Activated CD8-positive, alpha-beta memory T cell treated with anti-CD3 and anti-CD28 coated beads, Interleukin-2, amount 50 U/mL, for 24 hours (primary cell): ENCODE results near the gene WNT2B.

ENCODE experiments used
- DNase-seq: peaks from one replicate; pipeline ENCODE4 v3.0.0-alpha.2; 2020; ENCODE audit errors: extremely low read depth

Gene WNT2B

GRCh38 chr1:112527266-112528010 is 18.7 kb downstream of the WNT2B start:
- no peak for DNase-seq

GRCh38 chr1:112528076-112528475 is 19.3 kb downstream of the WNT2B start:
- no peak for DNase-seq

GRCh38 chr1:112529301-112529700 is 20.5 kb downstream of the WNT2B start:
- no peak for DNase-seq

GRCh38 chr1:112530832-112531231 is 22.1 kb downstream of the WNT2B start:
- no peak for DNase-seq

GRCh38 chr1:112532064-112532463 is 23.3 kb downstream of the WNT2B start:
- DNase-seq = no peak

GRCh38 chr1:112533029-112533428 is 24.3 kb downstream of the WNT2B start:
- DNase-seq = no peak

GRCh38 chr1:112536561-112536960 is 27.8 kb downstream of the WNT2B start:
- no peak for DNase-seq

- no peak for DNase-seq
Measured at GRCh38 chr1:112537456-112537855, 28.7 kb downstream of the WNT2B start.

GRCh38 chr1:112538883-112539282 is 30.1 kb downstream of the WNT2B start:
- no peak for DNase-seq

- no peak for DNase-seq
Measured at GRCh38 chr1:112540226-112540794, 31.5 kb downstream of the WNT2B start.

GRCh38 chr1:112541299-112541698 is 32.5 kb downstream of the WNT2B start:
- no peak for DNase-seq

GRCh38 chr1:112542206-112542973 is 33.6 kb downstream of the WNT2B start:
- DNase-seq = no peak

GRCh38 chr1:112544011-112544688 is 35.4 kb downstream of the WNT2B start:
- no peak for DNase-seq

- DNase-seq = no peak
Measured at GRCh38 chr1:112544751-112545150, 36.0 kb downstream of the WNT2B start.

- no peak for DNase-seq
Measured at GRCh38 chr1:112546076-112546475, 37.3 kb downstream of the WNT2B start.

GRCh38 chr1:112548547-112548946 is 39.8 kb downstream of the WNT2B start:
- no peak for DNase-seq

GRCh38 chr1:112549590-112549989 is 40.8 kb downstream of the WNT2B start:
- no peak for DNase-seq

GRCh38 chr1:112554411-112554810 is 45.6 kb downstream of the WNT2B start:
- no peak for DNase-seq

GRCh38 chr1:112557385-112557784 is 48.6 kb downstream of the WNT2B start:
- DNase-seq = no peak

GRCh38 chr1:112558634-112559033 is 49.9 kb downstream of the WNT2B start:
- DNase-seq = no peak

- no peak for DNase-seq
Measured at GRCh38 chr1:112563341-112563740, 54.6 kb downstream of the WNT2B start.

GRCh38 chr1:112564081-112564480 is 55.3 kb downstream of the WNT2B start:
- no peak for DNase-seq
